K562 (cell line): ENCODE data around the gene ZFYVE21. TPM values are rescaled to one million over a fixed set of nuclear protein-coding genes. Genes with fewer than 3 reads are reported as not detected.

Experiments used
- ATAC-seq: fragments of 200-7000 bp; cut with Tn5 transposase; 3 replicates; pipeline ENCODE4 v1.9.1; 2020; ENCODE audit warnings: moderate library complexity
- BruUV-seq: library from RNA; stranded (reverse); fragments of 400-500 nt; replicated peaks from 2 replicates; lab custom pipeline; 2021; lab: Mats Ljungman, UMichigan
- CTCF ChIA-PET: fragments of 300-600 bp; formaldehyde crosslinking; extraction: SDS; loops from one replicate; lab custom pipeline; 2021; ENCODE audit warnings: low intra/inter-chr PET ratio; lab: Yijun Ruan, JAX
- POLR2A ChIA-PET: fragments of 300-600, 350-650 bp; sonication (Branson Sonifier 250); formaldehyde crosslinking; extraction: SDS; loops from one replicate; lab custom pipeline; 2021; ENCODE audit warnings: antibody characterized with exemption, inconsistent platforms; lab: Yijun Ruan, JAX
- DNase-seq, 4 experiments: peaks; one replicate each; pipeline versions ENCODE4 v3.0.0 to v3.0.0-alpha.2; 2011 to 2018; ENCODE audit warnings: low spot score in 3 of 4, mixed read lengths in 3 of 4; ENCODE audit errors: extremely low read depth in 1 of 4
- FAIRE-seq: peaks from 2 replicates; lab custom pipeline; 2011; peaks lifted over from hg19 to GRCh38; lab: Jason Lieb, UNC
- H2AFZ ChIP-seq: 2 replicates; pipeline ENCODE4 v1.6.0; 2011; ENCODE audit warnings: low read depth, low read length, control low read depth, inconsistent platforms
- H3K27ac ChIP-seq: fragments of 200-600 bp; 3 replicates; pipeline ENCODE4 v1.8.0; 2011; ENCODE audit warnings: low read depth, mild to moderate bottlenecking, control low read depth, inconsistent platforms, low read length, moderate library complexity, mixed read lengths; ENCODE audit errors: extremely low read depth
- H3K27me3 ChIP-seq, 2 experiments: fragments of 300-600 bp in 1 of 2; 2 replicates in 1 of 2; 3 replicates in 1 of 2; pipeline versions ENCODE4 v1.6.0 to v1.8.0; 2011; ENCODE audit warnings: inconsistent platforms in 2 of 2, low read length in 2 of 2, mild to moderate bottlenecking in 1 of 2, mixed read lengths in 1 of 2, moderate library complexity in 1 of 2; ENCODE audit not compliant: control insufficient read depth in 2 of 2, insufficient read depth in 2 of 2
- H3K36me3 ChIP-seq: fragments of 300-600 bp; 3 replicates; pipeline ENCODE4 v1.8.0; 2011; ENCODE audit warnings: mild to moderate bottlenecking, low read length, inconsistent platforms; ENCODE audit not compliant: control insufficient read depth, insufficient read depth
- H3K4me1 ChIP-seq, 2 experiments: fragments of 200-600 bp in 1 of 2; replicated peaks in 1 of 2; 2 replicates in 1 of 2; 3 replicates in 1 of 2; pipeline versions ENCODE4 v1.5.1 to v1.8.0; 2011; ENCODE audit warnings: inconsistent platforms in 2 of 2, low read length in 2 of 2, mild to moderate bottlenecking in 1 of 2, mixed read lengths in 1 of 2, moderate library complexity in 1 of 2; ENCODE audit not compliant: control insufficient read depth in 2 of 2, insufficient read depth in 2 of 2
- H3K4me2 ChIP-seq: 2 replicates; pipeline ENCODE4 v1.6.1; 2011; ENCODE audit warnings: low read length, control low read depth, inconsistent platforms, mixed read lengths; ENCODE audit not compliant: insufficient read depth
- H3K4me3 ChIP-seq: fragments of 200-600 bp; sonication (generic), shearing (Covaris generic); 2 replicates; pipeline ENCODE4 v1.5.1; 2016; ENCODE audit warnings: control low read depth, inconsistent platforms
- H3K79me2 ChIP-seq: fragments of 200-600 bp; 3 replicates; pipeline ENCODE4 v1.8.0; 2011; ENCODE audit warnings: low read length, inconsistent platforms; ENCODE audit not compliant: control insufficient read depth, insufficient read depth
- H3K9ac ChIP-seq, 2 experiments: 2 replicates each; pipeline versions ENCODE4 v1.6.0 to v1.6.1; 2011; ENCODE audit warnings: low read depth in 2 of 2, low read length in 2 of 2, control low read depth in 1 of 2, inconsistent platforms in 1 of 2, mild to moderate bottlenecking in 1 of 2, mixed read lengths in 1 of 2; ENCODE audit not compliant: insufficient read depth in 1 of 2
- H3K9me1 ChIP-seq: one replicate; pipeline ENCODE4 v1.6.0; 2011; ENCODE audit warnings: inconsistent platforms, mild to moderate bottlenecking, low read length, moderate library complexity; ENCODE audit not compliant: control insufficient read depth, insufficient read depth
- H3K9me3 ChIP-seq: replicated peaks from 2 replicates; pipeline ENCODE4 v1.5.1; 2011; ENCODE audit warnings: low read depth, low read length, inconsistent platforms; ENCODE audit not compliant: control insufficient read depth, insufficient read depth
- H4K20me1 ChIP-seq: replicated peaks from 2 replicates; pipeline ENCODE4 v1.6.1; 2011; ENCODE audit warnings: low read length, inconsistent platforms, mixed read lengths; ENCODE audit not compliant: control insufficient read depth, insufficient read depth
- CBFA2T3 ChIP-seq: fragments of 450-650 bp; IDR thresholded peaks from 2 replicates; pipeline ENCODE4 v1.6.1; 2017
- DLX4 ChIP-seq: fragments of 250-450 bp; sonication (Bioruptor Pico); IDR thresholded peaks from 2 replicates; pipeline ENCODE4 v1.6.1; 2021; ENCODE audit warnings: mild to moderate bottlenecking
- ELK3 ChIP-seq: fragments of 450-650 bp; formaldehyde crosslinking; IDR thresholded peaks from 2 replicates; pipeline ENCODE4 v1.4.0; 2020; ENCODE audit warnings: mild to moderate bottlenecking
- EZH2 ChIP-seq: IDR thresholded peaks from 2 replicates; pipeline ENCODE4 v1.6.1; 2012; ENCODE audit warnings: low read depth, mild to moderate bottlenecking, inconsistent platforms, low read length, borderline replicate concordance
- FOXP4 ChIP-seq: sonication (generic); formaldehyde crosslinking; IDR thresholded peaks from 2 replicates; pipeline ENCODE4 v1.8.0; 2022; ENCODE audit warnings: mild to moderate bottlenecking, missing genetic modification reagents, borderline replicate concordance
- GATAD2B ChIP-seq: fragments of 450-650 bp; IDR thresholded peaks from 2 replicates; pipeline ENCODE4 v1.6.1; 2017; ENCODE audit warnings: mild to moderate bottlenecking, borderline replicate concordance
- HDAC6 ChIP-seq: IDR thresholded peaks from 2 replicates; pipeline ENCODE4 v1.6.1; 2012; ENCODE audit warnings: low read depth, mild to moderate bottlenecking, control low read depth, inconsistent platforms, low read length, moderate library complexity
- KLF13 ChIP-seq: fragments of 450-650 bp; IDR thresholded peaks from 2 replicates; pipeline ENCODE4 v1.6.1; 2016; ENCODE audit warnings: missing genetic modification characterization, low read depth, mild to moderate bottlenecking, missing compliant biosample characterization, moderate library complexity, borderline replicate concordance
- MEIS2 ChIP-seq: fragments of 450-650 bp; IDR thresholded peaks from 2 replicates; pipeline ENCODE4 v1.6.1; 2014; ENCODE audit warnings: mild to moderate bottlenecking; ENCODE audit not compliant: partially characterized antibody
- PTTG1 ChIP-seq: fragments of 450-650 bp; IDR thresholded peaks from 2 replicates; pipeline ENCODE4 v1.6.1; 2016; ENCODE audit warnings: low read depth, mild to moderate bottlenecking, missing genetic modification characterization, missing compliant biosample characterization
- SETDB1 ChIP-seq: IDR thresholded peaks from one replicate; pipeline ENCODE4 v1.6.1; 2012; ENCODE audit warnings: low read length, control low read depth, inconsistent platforms
- SIN3A ChIP-seq, 2 experiments: fragments of 150-350 bp in 1 of 2; IDR thresholded peaks; 2 replicates each; pipeline ENCODE4 v1.6.1; 2011 to 2016; ENCODE audit warnings: borderline replicate concordance in 2 of 2, low read depth in 2 of 2, low read length in 2 of 2, mild to moderate bottlenecking in 2 of 2, moderate library complexity in 2 of 2; ENCODE audit not compliant: control insufficient read depth in 1 of 2
- SMAD1 ChIP-seq: fragments of 150-350 bp; IDR thresholded peaks from 2 replicates; pipeline ENCODE4 v1.6.1; 2014; ENCODE audit warnings: low read length, low read depth; ENCODE audit not compliant: partially characterized antibody
- SPI1 ChIP-seq: IDR thresholded peaks from 2 replicates; pipeline ENCODE4 v1.6.1; 2011; ENCODE audit warnings: low read depth, low read length, control low read depth, borderline replicate concordance
- SRF ChIP-seq, 2 experiments: fragments of 250-450, 450-650 bp in 1 of 2; sonication (Bioruptor Pico) in 1 of 2; sonication (generic) in 1 of 2; formaldehyde crosslinking; IDR thresholded peaks; 2 replicates each; pipeline versions ENCODE4 v1.5.0 to v1.5.1; 2020 to 2022; ENCODE audit warnings: mild to moderate bottlenecking in 1 of 2, missing genetic modification reagents in 1 of 2
- TRIM28 ChIP-seq: fragments of 450-650 bp; IDR thresholded peaks from 2 replicates; pipeline ENCODE4 v1.6.1; 2017
- ZNF639 ChIP-seq, 2 experiments: fragments of 200-800 bp in 1 of 2; sonication (Bioruptor generic) in 1 of 2; sonication (generic) in 1 of 2; formaldehyde crosslinking in 1 of 2; IDR thresholded peaks in 1 of 2; conservative IDR thresholded peaks in 1 of 2; 2 replicates each; pipeline versions ENCODE4 v1.5.0 to v1.6.1; 2016 to 2020; ENCODE audit warnings: missing compliant biosample characterization in 1 of 2, missing genetic modification characterization in 1 of 2, missing genetic modification reagents in 1 of 2
- WGBS: fragments of 100-300 bp; shearing (Covaris generic); methylation state at CpG from one replicate; pipeline ENCODE4 v1.1.6; 2016; ENCODE audit warnings: low coverage, mixed read lengths; ENCODE audit not compliant: insufficient coverage; ENCODE audit errors: missing lambda C conversion rate; 5-methylcytosine and 5-hydroxymethylcytosine counted together
- in situ Hi-C: fragments of 300-500 bp; cut with MboI; formaldehyde crosslinking; loops from 4 replicates; pipeline ENCODE4 v1.15.0; 2018; ENCODE audit warnings: inconsistent platforms, mixed read lengths
- intact Hi-C: fragments of 100-400 bp; cut with micrococcal nuclease; formaldehyde crosslinking; loops from 2 replicates; pipeline ENCODE4 v1.14.2; 2022
- polyA plus RNA-seq, 8 experiments: library from polyadenylated mRNA; depleted of rRNA in 4 of 8; stranded (reverse) in 5 of 8; unstranded in 3 of 8; fragments of >200 nt; fragmentation: Nextera tagmentation in 2 of 8; fragmentation: Illumina TruSeq in 1 of 8; extraction: Ambion mirVana in 2 of 8; extraction: Trizol in 1 of 8; gene quantifications; 2 replicates each; pipeline versions ENCODE4 v1.2.1 to v1.2.3, GENCODE V29; 2011 to 2014; ENCODE audit warnings: inconsistent platforms in 1 of 8, missing spikeins in 1 of 8
- total RNA-seq, 7 experiments: library from RNA; depleted of rRNA in 6 of 7; stranded (reverse); fragments of >200 nt in 6 of 7; fragmentation: Illumina TruSeq in 2 of 7; extraction: Trizol in 2 of 7; gene quantifications; 2 replicates each; pipeline versions ENCODE4 v1.2.1 to v1.2.3, GENCODE V29; 2011 to 2021; ENCODE audit warnings: low replicate concordance in 1 of 7

ZFYVE21 gene
- total and polyA plus RNA-seq, 9 of the 15 experiments (the other 6 are each of a cell fraction or from before 2014, with no cell fraction given), result 0.90 to 23.1 (median 15.6) TPM

- Histone ChIP-seq H3K27ac (no peak overlapping the region), H4K20me1 (no peaks in the 10 kb centered on the region)
- in situ Hi-C loops, result no loop called here
- TF ChIP-seq PTTG1 (tag) (no peak), SETDB1 (no peak), KLF13 (tag) (no peak), ZNF639 (CRISPR knock-in tag; conservative IDR thresholded peaks at IDR 0.05 in 1 of 2, IDR thresholded peaks at IDR 0.05 in 1 of 2) (no peak), HDAC6 (no peak), EZH2 (no peak), MEIS2 (no peak), ELK3 (no peak), FOXP4 (CRISPR knock-in tag) (no peak), SRF (CRISPR knock-in tag; IDR thresholded peaks at IDR 0.05) (no peak), GATAD2B (no peak), SPI1 (no peak), SMAD1 (no peak), CBFA2T3 (no peak), TRIM28 (no peak), DLX4 (CRISPR knock-in tag) (no peak), SIN3A (IDR thresholded peaks at IDR 0.05; ENCODE audit: borderline replicate concordance in 2 of 2, control insufficient read depth in 1 of 2, low read depth in 2 of 2, low read length in 2 of 2) (no peak)
Measured at GRCh38 chr14:103738166-103738565, 22.6 kb downstream of the ZFYVE21 start.

More at GRCh38 chr14:103738166-103738565, 22.6 kb downstream of the ZFYVE21 start:
- DNase-seq, result no peak
- Histone ChIP-seq H3K4me2 (no peak overlapping the region), H3K27me3 (peaks cover 0 to 14% of the 10 kb centered on the region in 2 experiments; a peak in 2 of 5 replicates), H3K79me2 (no peaks in the 10 kb centered on the region), H3K36me3 (peaks cover 8% of the 10 kb centered on the region; the same call in 1 of the 3 replicates), H3K9ac (no peak overlapping the region), H3K4me1 (peaks cover 0 to 10% of the 10 kb centered on the region in 2 experiments; a peak in 3 of 5 replicates), H3K9me3 (no peaks in the 10 kb centered on the region), H3K9me1 (no peaks in the 10 kb centered on the region), H3K4me3 (no peak overlapping the region), H2AFZ (no peak overlapping the region)
- 35% methylated on average over 10 of the region's 10 CpGs for WGBS
- ChIA-PET CTCF (no interaction called here), POLR2A (interaction anchor here (0.6 to 1.6 kb wide), 2 partner anchors 15 kb away, joined by 3 read pairs; no protein-coding TSS in a partner anchor)
- ATAC-seq, result no peak
- intact Hi-C loops, result no loop called here
- no peak for FAIRE-seq
- BruUV-seq, result no TSS peak
